HepG2 (cell line): ENCODE measurements around the gene POLE3. TPM values are rescaled to one million over a fixed set of nuclear protein-coding genes. Genes with fewer than 3 reads are reported as not detected.

Experiments used
- ATAC-seq: fragments of 200-7000 bp; cut with Tn5 transposase; 3 replicates; pipeline ENCODE4 v1.9.1; 2020; ENCODE audit warnings: mild to moderate bottlenecking, moderate library complexity
- BruUV-seq: library from RNA; stranded (reverse); fragments of 400-500 nt; replicated peaks from 2 replicates; lab custom pipeline; 2021; lab: Mats Ljungman, UMichigan
- CTCF ChIA-PET: fragments of 300-600 bp; formaldehyde crosslinking; extraction: SDS; loops from one replicate; lab custom pipeline; 2021; ENCODE audit warnings: low total read pairs, inconsistent platforms, low intra/inter-chr PET ratio; lab: Yijun Ruan, JAX
- POLR2A ChIA-PET: fragments of 350-600 bp; sonication (Branson Sonifier 250); formaldehyde crosslinking; loops from one replicate; lab custom pipeline; 2020; ENCODE audit warnings: antibody characterized with exemption, inconsistent platforms; lab: Yijun Ruan, JAX
- DNase-seq: peaks from one replicate; pipeline ENCODE4 v3.0.0-alpha.2; 2015; ENCODE audit warnings: low spot score
- FAIRE-seq: peaks from 3 replicates; lab custom pipeline; 2011; peaks lifted over from hg19 to GRCh38; lab: Jason Lieb, UNC
- H2AFZ ChIP-seq: one replicate; pipeline ENCODE4 v1.6.1; 2011; ENCODE audit warnings: low read length, inconsistent platforms
- H3K27ac ChIP-seq: fragments of 300-600 bp; 3 replicates; pipeline ENCODE4 v1.8.0; 2011; ENCODE audit warnings: mixed run types, mild to moderate bottlenecking, mixed read lengths, low read length, inconsistent platforms; ENCODE audit not compliant: insufficient read depth; ENCODE audit errors: extremely low read length
- H3K27me3 ChIP-seq, 2 experiments: fragments of 200-600 bp in 1 of 2; 2 replicates in 1 of 2; 3 replicates in 1 of 2; pipeline versions ENCODE4 v1.6.0 to v1.8.0; 2011; ENCODE audit warnings: low read length in 2 of 2, mild to moderate bottlenecking in 2 of 2, moderate library complexity in 2 of 2, inconsistent platforms in 1 of 2; ENCODE audit not compliant: insufficient read depth in 2 of 2, control insufficient read depth in 1 of 2
- H3K36me3 ChIP-seq, 2 experiments: fragments of 200-600 bp in 1 of 2; replicated peaks in 1 of 2; 2 replicates in 1 of 2; 3 replicates in 1 of 2; pipeline versions ENCODE4 v1.5.1 to v1.8.0; 2011; ENCODE audit warnings: low read length in 2 of 2, inconsistent platforms in 1 of 2; ENCODE audit not compliant: insufficient read depth in 2 of 2, control insufficient read depth in 1 of 2
- H3K4me1 ChIP-seq: 2 replicates; pipeline ENCODE4 v1.5.1; 2012; ENCODE audit warnings: low read length, inconsistent platforms; ENCODE audit not compliant: insufficient read depth
- H3K4me2 ChIP-seq: 2 replicates; pipeline ENCODE4 v1.6.0; 2011; ENCODE audit warnings: low read depth, low read length, inconsistent platforms
- H3K4me3 ChIP-seq, 3 experiments: fragments of 200-600 bp in 1 of 3; sonication (generic), shearing (Covaris generic) in 1 of 3; replicated peaks in 1 of 3; 2 replicates each; pipeline ENCODE4 v1.5.1; 2011 to 2016; ENCODE audit warnings: low read length in 3 of 3, inconsistent platforms in 2 of 3, low read depth in 2 of 3, mild to moderate bottlenecking in 2 of 3, control low read depth in 1 of 3, mixed read lengths in 1 of 3; ENCODE audit not compliant: insufficient read depth in 1 of 3
- H3K79me2 ChIP-seq: one replicate; pipeline ENCODE4 v1.6.1; 2011; ENCODE audit warnings: low read length, inconsistent platforms; ENCODE audit not compliant: insufficient read depth
- H3K9ac ChIP-seq: 2 replicates; pipeline ENCODE4 v1.6.0; 2011; ENCODE audit warnings: mild to moderate bottlenecking, low read depth, low read length, inconsistent platforms; ENCODE audit not compliant: insufficient read depth
- H3K9me3 ChIP-seq: 2 replicates; pipeline ENCODE4 v1.5.1; 2012; ENCODE audit warnings: mild to moderate bottlenecking, low read length
- H4K20me1 ChIP-seq: 2 replicates; pipeline ENCODE4 v1.6.0; 2011; ENCODE audit warnings: inconsistent platforms, mild to moderate bottlenecking, low read length, moderate library complexity; ENCODE audit not compliant: insufficient read depth
- DNMT1 ChIP-seq: sonication (generic); formaldehyde crosslinking; IDR thresholded peaks from 2 replicates; pipeline ENCODE4 v1.5.1; 2020; ENCODE audit warnings: mild to moderate bottlenecking, missing genetic modification reagents
- FOSL2 ChIP-seq: sonication (generic); formaldehyde crosslinking; IDR thresholded peaks from 2 replicates; pipeline ENCODE4 v1.4.0; 2020; ENCODE audit warnings: missing genetic modification reagents
- FOXC1 ChIP-seq: sonication (generic); formaldehyde crosslinking; IDR thresholded peaks from 2 replicates; pipeline ENCODE4 v1.8.0; 2022; ENCODE audit warnings: mild to moderate bottlenecking, missing genetic modification reagents, borderline replicate concordance
- IKZF4 ChIP-seq: sonication (generic); formaldehyde crosslinking; IDR thresholded peaks from 2 replicates; pipeline ENCODE4 v1.5.1; 2020; ENCODE audit warnings: borderline replicate concordance, mild to moderate bottlenecking, low read depth, missing genetic modification reagents; ENCODE audit errors: not compliant biosample characterization
- NFE2L1 ChIP-seq: sonication (generic); formaldehyde crosslinking; IDR thresholded peaks from 2 replicates; pipeline ENCODE4 v1.4.0; 2020; ENCODE audit warnings: missing genetic modification reagents, mild to moderate bottlenecking, borderline replicate concordance
- SP4 ChIP-seq: sonication (generic); formaldehyde crosslinking; IDR thresholded peaks from 2 replicates; pipeline ENCODE4 v1.8.1; 2023; ENCODE audit warnings: mild to moderate bottlenecking, missing genetic modification reagents
- ZMYM3 ChIP-seq: sonication (generic); formaldehyde crosslinking; IDR thresholded peaks from 2 replicates; pipeline ENCODE4 v1.5.1; 2020; ENCODE audit warnings: mild to moderate bottlenecking, missing genetic modification reagents
- WGBS: methylation state at CpG from one replicate; pipeline ENCODE4 v1.1.6; 2017; ENCODE audit warnings: low lambda C conversion rate; 5-methylcytosine and 5-hydroxymethylcytosine counted together
- in situ Hi-C: cut with HindIII; loops from 2 replicates; pipeline ENCODE4 v1.10.0; 2017; ENCODE audit warnings: low pct_unique_long_range_greater_than_20kb; ENCODE audit not compliant: extremely low pct_ligation_motif_present
- intact Hi-C: fragments of 100-400 bp; cut with micrococcal nuclease; formaldehyde crosslinking; loops from one replicate; pipeline ENCODE4 v1.10.0; 2022; ENCODE audit not compliant: unreplicated experiment
- polyA plus RNA-seq, 8 experiments: library from polyadenylated mRNA; depleted of rRNA in 3 of 8; stranded (reverse) in 7 of 8; unstranded in 1 of 8; fragments of >200 nt; fragmentation: Illumina TruSeq in 4 of 8; extraction: Trizol in 4 of 8; gene quantifications; 2 replicates each; pipeline versions ENCODE4 v1.2.1 to v1.2.3, GENCODE V29; 2011 to 2016; ENCODE audit warnings: low read depth in 4 of 8, missing spikeins in 1 of 8, mixed read lengths in 1 of 8; ENCODE audit not compliant: insufficient read depth in 1 of 8
- total RNA-seq, 5 experiments: library from RNA; depleted of rRNA; stranded (reverse); fragments of >200 nt; fragmentation: Illumina TruSeq; extraction: Trizol; gene quantifications; 2 replicates each; pipeline ENCODE4 v1.2.3, GENCODE V29; 2016; ENCODE audit warnings: low read depth in 1 of 5
- TF ChIP-seq, protein P1 (sequence below): sonication (generic); formaldehyde crosslinking; IDR thresholded peaks from 2 replicates; pipeline ENCODE4 v1.9.0; 2022; ENCODE audit warnings: missing genetic modification reagents, mild to moderate bottlenecking, borderline replicate concordance
- TF ChIP-seq, protein P2 (sequence below): sonication (generic); formaldehyde crosslinking; IDR thresholded peaks from 2 replicates; pipeline ENCODE4 v1.4.0; 2020; ENCODE audit warnings: mild to moderate bottlenecking, missing genetic modification reagents
- TF ChIP-seq, protein P3 (sequence below): sonication (generic); formaldehyde crosslinking; IDR thresholded peaks from 2 replicates; pipeline ENCODE4 v1.4.0; 2020; ENCODE audit warnings: missing genetic modification reagents

The POLE3 gene
- total and polyA plus RNA-seq, 2 of the 13 experiments (the other 11 are each of a cell fraction or from before 2014, with no cell fraction given) = 36.0 to 77.2 TPM

DNA sequence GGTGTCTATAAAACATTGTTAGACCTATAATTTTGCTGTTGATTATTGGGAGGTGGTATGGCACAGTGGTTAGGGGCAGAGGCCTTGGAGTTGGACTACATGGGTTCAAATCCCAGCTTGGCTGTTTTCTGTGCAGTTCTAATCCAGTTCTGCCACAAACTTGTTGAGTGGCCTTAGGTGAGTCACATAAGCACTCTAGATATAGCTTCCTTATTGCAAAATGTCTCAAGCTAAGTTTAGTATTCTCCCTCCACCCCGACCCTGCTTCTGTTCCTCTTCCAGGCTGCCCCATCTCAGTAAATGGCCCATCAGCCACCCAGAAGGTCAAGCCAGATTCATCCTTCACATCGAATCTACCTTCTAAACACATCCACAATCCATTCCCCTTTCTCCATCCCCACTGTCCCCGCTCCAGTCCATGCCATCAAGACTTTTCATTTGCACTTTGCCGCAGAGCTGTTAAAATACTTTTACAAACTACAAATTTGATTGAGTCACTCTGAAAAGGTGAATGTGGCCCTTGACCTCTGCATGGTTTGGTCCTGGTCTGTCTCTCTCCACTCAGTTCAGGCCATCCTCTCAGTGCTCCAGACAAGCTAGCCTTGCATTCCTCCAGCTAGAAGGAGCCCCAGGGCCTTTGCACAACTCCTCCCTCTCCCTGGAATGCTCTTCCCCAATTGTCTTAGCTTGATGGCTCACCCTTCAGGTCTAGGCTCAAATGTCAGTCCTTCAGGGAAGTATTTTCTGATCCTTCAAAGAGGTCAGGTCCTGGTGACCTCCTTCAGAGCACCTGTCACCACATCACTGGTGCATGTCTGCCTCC, 23.7 kb downstream of the POLE3 start (continued):
- TF ChIP-seq SP4 (CRISPR knock-in tag) = peak; percentile 19; the same call in 1 of the 2 replicates
- TF ChIP-seq FOXC1 (CRISPR knock-in tag) = 0 out of 2 replicates have a peak, but pooled peaks have one; percentile 12
- TF ChIP-seq ZMYM3 (CRISPR knock-in tag) = peak; percentile 92
- no peak for TF ChIP-seq DNMT1 (CRISPR knock-in tag)
- TF ChIP-seq, protein P1, sequence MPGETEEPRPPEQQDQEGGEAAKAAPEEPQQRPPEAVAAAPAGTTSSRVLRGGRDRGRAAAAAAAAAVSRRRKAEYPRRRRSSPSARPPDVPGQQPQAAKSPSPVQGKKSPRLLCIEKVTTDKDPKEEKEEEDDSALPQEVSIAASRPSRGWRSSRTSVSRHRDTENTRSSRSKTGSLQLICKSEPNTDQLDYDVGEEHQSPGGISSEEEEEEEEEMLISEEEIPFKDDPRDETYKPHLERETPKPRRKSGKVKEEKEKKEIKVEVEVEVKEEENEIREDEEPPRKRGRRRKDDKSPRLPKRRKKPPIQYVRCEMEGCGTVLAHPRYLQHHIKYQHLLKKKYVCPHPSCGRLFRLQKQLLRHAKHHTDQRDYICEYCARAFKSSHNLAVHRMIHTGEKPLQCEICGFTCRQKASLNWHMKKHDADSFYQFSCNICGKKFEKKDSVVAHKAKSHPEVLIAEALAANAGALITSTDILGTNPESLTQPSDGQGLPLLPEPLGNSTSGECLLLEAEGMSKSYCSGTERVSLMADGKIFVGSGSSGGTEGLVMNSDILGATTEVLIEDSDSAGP (CRISPR knock-in tag) = 0 out of 2 replicates have a peak, but pooled peaks have one; percentile 3
- no peak for TF ChIP-seq FOSL2

DNA sequence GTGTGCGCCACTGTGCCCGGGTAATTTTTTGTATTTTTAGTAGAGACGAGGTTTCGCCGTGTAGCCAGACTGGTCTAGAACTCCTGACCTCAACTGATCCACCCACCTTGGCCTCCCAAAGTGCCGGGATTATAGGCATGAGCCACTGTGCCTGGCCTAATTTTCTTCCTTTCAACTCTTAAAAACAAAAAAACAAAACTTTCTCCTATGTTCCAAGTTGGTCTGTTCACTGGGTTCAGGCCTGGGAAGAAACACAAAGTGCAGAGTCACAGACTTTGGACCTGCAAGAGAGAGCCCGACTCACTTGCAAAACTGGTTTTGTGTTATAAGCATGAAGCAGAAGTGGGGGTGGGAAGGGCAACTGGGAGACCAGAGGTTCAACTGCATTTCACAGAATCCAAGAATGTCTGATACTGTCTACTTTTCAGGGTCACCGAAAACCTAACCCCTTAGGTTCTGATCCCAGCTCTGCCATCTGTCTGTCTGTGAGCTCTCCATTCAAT, 28.5 kb downstream of the POLE3 start:
- Histone ChIP-seq H3K9me3 (no peaks in the 10 kb centered on the region), H3K36me3 (0 out of 5 replicates have a peak, but pooled peaks cover 0 to 3% of the 10 kb centered on the region in 2 experiments), H3K27me3 (no peaks in the 10 kb centered on the region), H3K4me2 (peak overlapping the region; percentile 58), H3K4me3 (peak overlapping the region in 2 of 3 experiments; percentile 22 to 39; a peak in 3 of 6 replicates), H4K20me1 (no peaks in the 10 kb centered on the region), H3K79me2 (no peaks in the 10 kb centered on the region), H3K4me1 (peaks cover 96% of the 10 kb centered on the region), H3K27ac (peak overlapping the region; percentile 87), H3K9ac (peak overlapping the region; percentile 52), H2AFZ (no peak overlapping the region)
- intact Hi-C loops = no loop called here
- DNase-seq (peak; percentile 89), ATAC-seq (peak; percentile 67), FAIRE-seq (peak; percentile 85)
- in situ Hi-C loops = no loop called here
- POLR2A ChIA-PET = interaction anchor here (1.8 kb wide), 1 partner anchor 28 kb away, joined by 4 read pairs; the partner anchor contains the start of genes C9orf43 and POLE3
- CTCF ChIA-PET = no interaction called here
- 2% methylated on average over 8 of the region's 8 CpGs for WGBS
- no TSS peak for BruUV-seq
- TF ChIP-seq, protein P2, sequence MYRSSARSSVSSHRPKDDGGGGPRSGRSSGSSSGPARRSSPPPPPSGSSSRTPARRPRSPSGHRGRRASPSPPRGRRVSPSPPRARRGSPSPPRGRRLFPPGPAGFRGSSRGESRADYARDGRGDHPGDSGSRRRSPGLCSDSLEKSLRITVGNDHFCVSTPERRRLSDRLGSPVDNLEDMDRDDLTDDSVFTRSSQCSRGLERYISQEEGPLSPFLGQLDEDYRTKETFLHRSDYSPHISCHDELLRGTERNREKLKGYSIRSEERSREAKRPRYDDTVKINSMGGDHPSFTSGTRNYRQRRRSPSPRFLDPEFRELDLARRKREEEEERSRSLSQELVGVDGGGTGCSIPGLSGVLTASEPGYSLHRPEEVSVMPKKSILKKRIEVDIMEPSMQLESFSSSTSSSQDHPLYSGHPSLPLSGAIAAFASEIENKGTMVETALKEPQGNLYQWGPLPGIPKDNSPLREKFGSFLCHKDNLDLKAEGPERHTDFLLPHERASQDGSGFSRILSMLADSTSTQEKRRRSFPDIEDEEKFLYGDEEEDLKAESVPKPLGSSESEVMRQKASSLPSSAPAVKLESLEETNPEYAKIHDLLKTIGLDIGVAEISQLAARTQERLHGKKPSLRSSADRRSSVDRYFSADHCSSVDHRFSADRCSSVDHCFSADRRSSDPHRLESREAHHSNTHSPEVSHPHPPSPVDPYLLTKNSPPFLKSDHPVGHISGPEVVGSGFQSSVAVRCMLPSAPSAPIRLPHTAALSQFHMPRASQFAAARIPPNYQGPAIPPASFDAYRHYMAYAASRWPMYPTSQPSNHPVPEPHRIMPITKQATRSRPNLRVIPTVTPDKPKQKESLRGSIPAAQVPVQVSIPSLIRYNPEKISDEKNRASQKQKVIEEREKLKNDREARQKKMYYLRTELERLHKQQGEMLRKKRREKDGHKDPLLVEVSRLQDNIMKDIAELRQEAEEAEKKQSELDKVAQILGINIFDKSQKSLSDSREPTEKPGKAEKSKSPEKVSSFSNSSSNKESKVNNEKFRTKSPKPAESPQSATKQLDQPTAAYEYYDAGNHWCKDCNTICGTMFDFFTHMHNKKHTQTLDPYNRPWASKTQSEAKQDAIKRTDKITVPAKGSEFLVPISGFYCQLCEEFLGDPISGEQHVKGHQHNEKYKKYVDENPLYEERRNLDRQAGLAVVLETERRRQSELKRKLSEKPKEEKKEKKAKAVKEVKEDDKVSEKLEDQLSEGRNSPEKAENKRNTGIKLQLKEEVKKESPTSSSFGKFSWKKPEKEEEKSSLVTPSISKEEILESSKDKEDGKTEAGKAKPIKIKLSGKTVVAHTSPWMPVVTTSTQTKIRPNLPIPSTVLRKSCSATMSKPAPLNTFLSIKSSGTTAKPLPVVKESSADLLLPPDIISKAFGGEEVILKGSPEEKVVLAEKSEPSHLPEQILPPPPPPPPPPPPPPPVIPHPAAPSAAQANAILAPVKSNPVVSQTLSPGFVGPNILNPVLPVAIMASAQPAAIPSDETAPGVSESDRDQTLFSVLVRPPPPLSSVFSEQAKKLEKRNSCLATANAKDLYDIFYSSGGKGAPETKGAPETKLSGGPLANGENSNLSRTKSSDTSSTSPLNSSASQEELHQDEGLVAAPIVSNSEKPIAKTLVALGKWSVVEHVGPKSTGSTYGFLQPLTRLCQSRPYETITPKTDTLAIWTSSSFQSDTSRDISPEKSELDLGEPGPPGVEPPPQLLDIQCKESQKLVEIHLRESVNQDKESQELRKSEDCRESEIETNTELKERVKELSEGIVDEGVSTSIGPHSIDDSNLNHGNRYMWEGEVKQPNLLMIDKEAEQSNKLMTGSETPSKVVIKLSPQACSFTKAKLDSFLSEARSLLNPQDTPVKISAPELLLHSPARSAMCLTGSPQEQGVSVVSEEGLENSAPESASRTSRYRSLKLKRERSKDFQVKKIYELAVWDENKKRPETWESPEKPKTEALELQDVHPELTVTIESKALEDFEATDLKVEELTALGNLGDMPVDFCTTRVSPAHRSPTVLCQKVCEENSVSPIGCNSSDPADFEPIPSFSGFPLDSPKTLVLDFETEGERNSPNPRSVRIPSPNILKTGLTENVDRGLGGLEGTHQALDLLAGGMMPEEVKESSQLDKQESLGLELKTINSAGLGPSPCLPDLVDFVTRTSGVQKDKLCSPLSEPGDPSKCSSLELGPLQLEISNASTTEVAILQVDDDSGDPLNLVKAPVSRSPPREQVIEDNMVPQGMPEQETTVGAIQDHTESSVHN (CRISPR knock-in tag) = no peak
- TF ChIP-seq, protein P3, sequence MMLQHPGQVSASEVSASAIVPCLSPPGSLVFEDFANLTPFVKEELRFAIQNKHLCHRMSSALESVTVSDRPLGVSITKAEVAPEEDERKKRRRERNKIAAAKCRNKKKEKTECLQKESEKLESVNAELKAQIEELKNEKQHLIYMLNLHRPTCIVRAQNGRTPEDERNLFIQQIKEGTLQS (CRISPR knock-in tag) = no peak
- no peak for TF ChIP-seq NFE2L1 (CRISPR knock-in tag)
- TF ChIP-seq IKZF4 = no peak
